Stimulated activated CD4-positive, alpha-beta T cell treated with anti-CD3 and anti-CD28 coated beads, Interleukin-15, amount 100 ng/mL, for 24 hours (primary cell): Measurements from ENCODE around the gene FLNC.

Experiments
- DNase-seq: peaks from one replicate; pipeline ENCODE4 v3.0.0-alpha.2; 2020

FLNC gene

GRCh38 chr7:128831994-128832879 is 2.0 kb downstream of the FLNC start:
- no peak for DNase-seq

GRCh38 chr7:128832880-128833147 is 2.6 kb downstream of the FLNC start:
- no peak for DNase-seq

GRCh38 chr7:128833148-128833945 is 3.1 kb downstream of the FLNC start:
- no peak for DNase-seq

DNA sequence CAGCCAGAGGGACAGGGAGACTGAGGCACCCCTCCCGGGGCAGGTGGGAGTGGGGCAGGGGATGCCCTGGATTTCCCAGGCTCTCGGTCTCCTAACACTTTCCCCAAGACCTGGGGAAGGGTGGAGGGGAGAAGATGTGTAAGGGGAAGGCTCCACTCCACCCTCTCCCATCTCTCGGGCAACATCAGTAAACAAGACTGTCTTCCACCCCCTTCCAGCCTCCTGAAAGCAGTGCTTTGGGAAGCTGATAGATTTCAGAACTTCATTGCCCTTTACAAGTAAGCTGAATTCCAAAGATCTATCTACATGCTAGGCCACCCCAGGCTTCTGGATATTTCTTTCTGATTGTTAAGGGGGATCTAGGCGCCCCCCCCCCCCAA is 3.7 kb downstream of the FLNC start:
- DNase-seq: no peak

- DNase-seq: no peak
Measured at GRCh38 chr7:128835231-128835751, 5.1 kb downstream of the FLNC start.

- no peak for DNase-seq
Measured at GRCh38 chr7:128835790-128836641, 5.8 kb downstream of the FLNC start.

GRCh38 chr7:128836729-128837348 is 6.6 kb downstream of the FLNC start:
- DNase-seq: no peak

- no peak for DNase-seq
Measured at GRCh38 chr7:128837521-128837921, 7.3 kb downstream of the FLNC start.

DNA sequence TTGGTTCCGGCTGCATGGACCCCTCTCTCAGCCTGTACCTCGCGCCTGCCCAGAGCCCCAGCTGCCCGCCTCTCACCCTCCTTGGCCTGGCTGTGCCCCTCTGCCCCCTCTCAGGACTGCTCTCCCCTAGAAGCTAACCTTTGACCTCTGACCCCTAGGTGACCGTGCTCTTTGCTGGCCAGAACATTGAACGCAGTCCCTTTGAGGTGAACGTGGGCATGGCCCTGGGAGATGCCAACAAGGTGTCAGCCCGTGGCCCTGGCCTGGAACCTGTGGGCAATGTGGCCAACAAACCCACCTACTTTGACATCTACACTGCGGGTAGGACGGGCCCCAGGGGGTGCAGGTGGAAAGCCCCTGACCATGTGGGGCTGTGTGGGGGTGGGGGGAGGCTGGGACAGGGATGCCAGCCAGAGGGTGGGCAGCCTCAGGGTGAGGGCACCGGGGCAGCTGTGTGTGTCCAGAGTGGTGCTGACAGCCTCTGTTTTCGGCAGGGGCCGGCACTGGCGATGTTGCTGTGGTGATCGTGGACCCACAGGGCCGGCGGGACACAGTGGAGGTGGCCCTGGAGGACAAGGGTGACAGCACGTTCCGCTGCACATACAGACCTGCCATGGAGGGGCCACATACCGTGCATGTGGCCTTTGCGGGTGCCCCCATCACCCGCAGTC is 8.0 kb downstream of the FLNC start:
- DNase-seq: no peak

DNA sequence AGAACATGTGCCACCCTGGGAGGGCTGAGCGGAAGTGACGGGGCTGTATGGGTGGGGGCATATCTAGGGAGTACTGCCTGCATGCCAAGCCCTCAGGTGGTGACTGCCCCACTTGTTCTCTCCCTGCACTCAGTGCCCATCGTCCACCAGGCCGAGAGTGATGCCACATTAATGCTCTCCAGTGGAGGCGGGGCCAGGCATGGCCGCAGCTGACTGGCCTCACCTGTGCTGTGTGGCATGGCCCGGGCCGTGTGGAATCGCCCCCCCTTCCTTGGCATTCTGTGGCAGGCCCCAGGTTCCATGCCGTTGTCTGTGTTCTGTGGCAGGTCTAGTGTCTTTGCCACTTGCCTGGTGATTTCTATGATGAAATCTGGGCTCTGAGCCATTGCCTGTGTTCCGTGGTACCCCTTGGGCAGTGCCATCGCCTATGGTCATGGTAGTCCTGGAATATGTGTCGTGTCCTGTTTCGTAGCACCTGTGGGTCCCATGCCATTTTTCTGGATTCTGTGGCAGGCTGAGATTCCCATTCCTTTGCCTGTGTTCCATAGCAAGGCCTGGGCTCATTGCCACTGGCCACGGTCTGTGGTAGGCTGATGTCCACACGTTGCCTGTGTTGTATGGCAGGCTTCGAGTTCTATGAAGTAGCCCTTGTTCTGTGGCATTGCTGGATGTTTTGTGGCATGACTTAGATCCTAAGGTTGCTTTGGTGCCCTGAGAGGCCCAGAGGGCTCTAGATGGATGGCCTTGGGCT is 8.9 kb downstream of the FLNC start:
- no peak for DNase-seq

- no peak for DNase-seq
Measured at GRCh38 chr7:128839751-128840177, 9.6 kb downstream of the FLNC start.

GRCh38 chr7:128840326-128841170 is 10.3 kb downstream of the FLNC start:
- DNase-seq: no peak

DNA sequence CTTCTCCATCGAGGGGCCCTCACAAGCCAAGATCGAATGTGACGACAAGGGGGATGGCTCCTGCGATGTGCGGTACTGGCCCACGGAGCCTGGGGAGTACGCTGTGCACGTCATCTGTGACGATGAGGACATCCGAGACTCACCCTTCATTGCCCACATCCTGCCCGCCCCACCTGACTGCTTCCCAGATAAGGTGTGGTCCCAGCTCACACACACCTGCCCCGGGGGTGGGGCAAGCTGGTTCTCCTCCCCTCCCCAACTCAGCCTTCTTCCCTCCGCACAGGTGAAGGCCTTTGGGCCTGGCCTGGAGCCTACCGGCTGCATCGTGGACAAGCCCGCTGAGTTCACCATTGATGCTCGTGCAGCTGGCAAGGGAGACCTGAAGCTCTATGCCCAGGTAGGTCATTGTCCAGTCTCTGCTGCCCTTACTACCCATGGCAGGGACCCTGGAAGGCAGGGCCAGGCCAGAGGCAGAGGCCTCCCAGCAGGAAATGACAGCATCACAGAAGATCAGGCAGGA is 11.0 kb downstream of the FLNC start:
- DNase-seq: no peak

DNA sequence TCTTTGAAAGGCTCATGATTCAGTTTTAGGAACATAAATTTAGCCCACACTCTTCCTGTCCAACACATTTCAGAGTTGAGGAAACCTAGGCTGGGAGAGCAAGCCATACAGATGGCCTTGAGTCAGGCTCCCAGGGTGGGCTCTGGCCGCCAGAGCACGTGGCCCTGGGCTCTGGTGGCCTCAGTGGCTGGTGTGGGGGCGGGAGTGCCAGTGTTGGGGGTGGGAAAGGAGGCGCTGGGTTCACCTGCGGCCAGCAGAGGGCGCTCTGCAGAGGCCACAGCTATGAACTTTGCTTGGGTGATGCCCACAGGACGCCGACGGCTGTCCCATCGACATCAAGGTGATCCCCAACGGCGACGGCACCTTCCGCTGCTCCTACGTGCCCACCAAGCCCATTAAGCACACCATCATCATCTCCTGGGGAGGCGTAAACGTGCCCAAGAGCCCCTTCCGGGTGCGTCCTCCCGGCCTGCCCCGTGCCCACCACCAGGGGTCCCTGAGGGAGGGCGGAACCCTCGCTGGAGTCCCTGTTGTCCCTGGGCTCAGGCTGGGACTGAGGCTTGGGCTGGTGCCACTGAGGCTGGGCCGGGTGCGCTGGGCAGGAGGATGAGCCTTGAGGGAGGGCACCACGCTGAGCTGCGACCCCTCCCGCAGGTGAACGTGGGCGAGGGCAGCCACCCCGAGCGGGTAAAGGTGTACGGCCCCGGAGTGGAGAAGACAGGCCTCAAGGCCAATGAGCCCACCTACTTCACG is 11.9 kb downstream of the FLNC start:
- DNase-seq: peak; percentile 76

GRCh38 chr7:128842674-128843641 is 12.8 kb downstream of the FLNC start:
- DNase-seq: no peak

- no peak for DNase-seq
Measured at GRCh38 chr7:128843938-128844621, 13.9 kb downstream of the FLNC start.

DNA sequence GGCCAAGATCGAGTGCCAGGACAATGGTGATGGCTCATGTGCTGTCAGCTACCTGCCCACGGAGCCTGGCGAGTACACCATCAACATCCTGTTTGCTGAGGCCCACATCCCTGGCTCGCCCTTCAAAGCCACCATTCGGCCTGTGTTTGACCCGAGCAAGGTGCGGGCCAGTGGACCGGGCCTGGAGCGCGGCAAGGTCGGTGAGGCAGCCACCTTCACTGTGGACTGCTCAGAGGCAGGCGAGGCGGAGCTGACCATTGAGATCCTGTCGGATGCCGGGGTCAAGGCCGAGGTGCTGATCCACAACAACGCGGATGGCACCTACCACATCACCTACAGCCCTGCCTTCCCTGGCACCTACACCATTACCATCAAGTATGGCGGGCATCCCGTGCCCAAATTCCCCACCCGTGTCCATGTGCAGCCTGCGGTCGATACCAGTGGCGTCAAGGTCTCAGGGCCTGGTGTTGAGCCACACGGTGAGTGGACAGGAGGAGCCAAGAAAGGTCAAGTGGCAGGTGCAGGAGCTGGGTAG is 14.6 kb downstream of the FLNC start:
- DNase-seq: no peak
